Neural progenitor cell (in vitro differentiated cells): ENCODE measurements around the gene QKI. TPM values are rescaled to one million over a fixed set of nuclear protein-coding genes. Genes with fewer than 3 reads are reported as not detected.
"Not testable (repeated sequence)": the region's sequence is repeated elsewhere in the genome, so short reads cannot be mapped to it uniquely, and the experiment has no call there.

Experiments
- DNase-seq: peaks from one replicate; pipeline ENCODE4 v3.0.0-alpha.2; 2016; ENCODE audit warnings: low spot score
- H2AFZ ChIP-seq: fragments of 200-600 bp; sonication (generic); replicated peaks from 2 replicates; pipeline ENCODE4 v1.6.1; 2016; ENCODE audit warnings: antibody characterized with exemption
- H3F3A ChIP-seq: fragments of 200-600 bp; sonication (generic); 2 replicates; pipeline ENCODE4 v1.6.1; 2016; ENCODE audit warnings: antibody characterized with exemption, low read depth
- H3K27ac ChIP-seq: fragments of 200-600 bp; sonication (generic); 2 replicates; pipeline ENCODE4 v1.5.1; 2016; ENCODE audit warnings: mild to moderate bottlenecking
- H3K27me3 ChIP-seq: fragments of 200-600 bp; sonication (generic); 2 replicates; pipeline ENCODE4 v1.6.1; 2016; ENCODE audit warnings: mild to moderate bottlenecking, moderate library complexity
- H3K36me3 ChIP-seq: fragments of 200-600 bp; sonication (generic); 2 replicates; pipeline ENCODE4 v1.5.1; 2016
- H3K4me1 ChIP-seq: fragments of 200-600 bp; sonication (generic); 2 replicates; pipeline ENCODE4 v1.6.1; 2016; ENCODE audit warnings: mixed run types
- H3K4me2 ChIP-seq: fragments of 200-600 bp; sonication (generic); 2 replicates; pipeline ENCODE4 v1.6.1; 2016
- H3K4me3 ChIP-seq: fragments of 200-600 bp; sonication (generic); 2 replicates; pipeline ENCODE4 v1.5.1; 2016
- H3K79me2 ChIP-seq: fragments of 200-600 bp; sonication (generic); 2 replicates; pipeline ENCODE4 v1.6.1; 2016; ENCODE audit warnings: low read depth
- H3K9ac ChIP-seq: fragments of 200-600 bp; sonication (generic); 2 replicates; pipeline ENCODE4 v1.6.1; 2016
- H3K9me3 ChIP-seq: fragments of 200-600 bp; sonication (generic); 2 replicates; pipeline ENCODE4 v1.5.1; 2016; ENCODE audit warnings: low read depth
- H4K20me1 ChIP-seq: fragments of 200-600 bp; sonication (generic); 2 replicates; pipeline ENCODE4 v1.6.1; 2016; ENCODE audit warnings: low read depth
- H3K27ac Mint-ChIP-seq: 3 replicates; pipeline ENCODE4 v1.8.0; 2021; ENCODE audit warnings: mixed read lengths
- H3K27me3 Mint-ChIP-seq: 2 replicates; pipeline ENCODE4 v1.8.0; 2022; ENCODE audit warnings: low read depth, mild to moderate bottlenecking, inconsistent platforms, moderate library complexity, mixed read lengths; ENCODE audit not compliant: insufficient read depth
- H3K36me3 Mint-ChIP-seq: 3 replicates; pipeline ENCODE4 v1.8.0; 2021; ENCODE audit warnings: mixed read lengths
- H3K4me1 Mint-ChIP-seq: 3 replicates; pipeline ENCODE4 v1.8.0; 2021; ENCODE audit warnings: mixed read lengths
- H3K4me3 Mint-ChIP-seq: 3 replicates; pipeline ENCODE4 v1.8.0; 2021; ENCODE audit warnings: mild to moderate bottlenecking, moderate library complexity, mixed read lengths
- H3K9me3 Mint-ChIP-seq: 3 replicates; pipeline ENCODE4 v1.8.0; 2020; ENCODE audit warnings: mixed read lengths
- CTCF ChIP-seq: fragments of 200-600 bp; sonication (generic); IDR thresholded peaks from 2 replicates; pipeline ENCODE4 v1.5.1; 2017; ENCODE audit warnings: antibody characterized with exemption, mild to moderate bottlenecking
- EZH2 ChIP-seq: fragments of 200-600 bp; sonication (generic); IDR thresholded peaks from 2 replicates; pipeline ENCODE4 v1.6.1; 2017; ENCODE audit warnings: antibody characterized with exemption, mild to moderate bottlenecking, moderate library complexity
- EZH2phosphoT487 ChIP-seq: fragments of 200-600 bp; sonication (generic); IDR thresholded peaks from 2 replicates; pipeline ENCODE4 v1.6.1; 2017; ENCODE audit warnings: antibody characterized with exemption
- total RNA-seq: library from RNA; depleted of rRNA; stranded (reverse); fragments of >200 nt; gene quantifications from 2 replicates; pipeline ENCODE4 v1.2.3, GENCODE V29; 2015; ENCODE audit warnings: low replicate concordance

QKI gene
- total RNA-seq, 1 donor from 2014 or later, result 212 TPM

- Mint-ChIP-seq H3K4me1 (no peaks in the 10 kb centered on the region), H3K9me3 (peaks cover 86% of the 10 kb centered on the region), H3K27me3 (peaks cover 2% of the 10 kb centered on the region), H3K36me3 (peaks cover 85% of the 10 kb centered on the region), H3K27ac (no peak overlapping the region), H3K4me3 (no peak overlapping the region)
- no peak overlapping the region for H3K4me3 ChIP-seq
- no peak overlapping the region for H2AFZ ChIP-seq
- H3K79me2 ChIP-seq, result peaks cover 100% of the 10 kb centered on the region
- DNase-seq, result no peak
- peaks cover 34% of the 10 kb centered on the region for H3K36me3 ChIP-seq
- H3F3A ChIP-seq, result no peaks in the 10 kb centered on the region
- H4K20me1 ChIP-seq, result peaks cover 15% of the 10 kb centered on the region
- H3K27me3 ChIP-seq, result no peaks in the 10 kb centered on the region
- H3K9me3 ChIP-seq, result peaks cover 17% of the 10 kb centered on the region
- no peak overlapping the region for H3K9ac ChIP-seq
- H3K4me2 ChIP-seq, result no peak overlapping the region
- no peak for TF ChIP-seq EZH2phosphoT487
- TF ChIP-seq EZH2, result no peak
- TF ChIP-seq CTCF, result no peak
- H3K4me1 ChIP-seq, result no peaks in the 10 kb centered on the region
- no peak overlapping the region for H3K27ac ChIP-seq
Observed at GRCh38 chr6:163468738-163469137, 54.2 kb downstream of the QKI start.

GRCh38 chr6:163469459-163469985 is 55.0 kb downstream of the QKI start:
- Mint-ChIP-seq H3K27ac (no peak overlapping the region), H3K4me1 (no peaks in the 10 kb centered on the region), H3K9me3 (peaks cover 86% of the 10 kb centered on the region), H3K27me3 (peaks cover 2% of the 10 kb centered on the region), H3K36me3 (peaks cover 85% of the 10 kb centered on the region), H3K4me3 (no peak overlapping the region)
- Histone ChIP-seq H3K9me3 (peaks cover 17% of the 10 kb centered on the region), H3K9ac (no peak overlapping the region), H3F3A (no peaks in the 10 kb centered on the region), H3K4me3 (no peak overlapping the region), H3K27me3 (no peaks in the 10 kb centered on the region), H4K20me1 (peaks cover 7% of the 10 kb centered on the region), H3K4me2 (no peak overlapping the region), H3K4me1 (no peaks in the 10 kb centered on the region), H3K79me2 (peaks cover 100% of the 10 kb centered on the region), H3K27ac (no peak overlapping the region), H2AFZ (no peak overlapping the region), H3K36me3 (peaks cover 34% of the 10 kb centered on the region)
- TF ChIP-seq EZH2, result no peak
- TF ChIP-seq EZH2phosphoT487, result no peak
- TF ChIP-seq CTCF, result no peak
- DNase-seq, result no peak

- Mint-ChIP-seq H3K4me1 (no peaks in the 10 kb centered on the region), H3K27me3 (peaks cover 2% of the 10 kb centered on the region), H3K27ac (no peak overlapping the region), H3K4me3 (no peak overlapping the region), H3K9me3 (peaks cover 85% of the 10 kb centered on the region), H3K36me3 (peaks cover 86% of the 10 kb centered on the region)
- Histone ChIP-seq H3K4me3 (no peak overlapping the region), H3K27ac (no peak overlapping the region), H3K9me3 (peaks cover 17% of the 10 kb centered on the region), H3K27me3 (no peaks in the 10 kb centered on the region), H4K20me1 (peaks cover 11% of the 10 kb centered on the region), H3K9ac (no peak overlapping the region), H3K36me3 (peaks cover 34% of the 10 kb centered on the region), H3K4me1 (peaks cover under 1% of the 10 kb centered on the region), H3K4me2 (no peak overlapping the region), H3F3A (no peaks in the 10 kb centered on the region), H3K79me2 (peaks cover 100% of the 10 kb centered on the region), H2AFZ (no peak overlapping the region)
- DNase-seq, result no peak
- TF ChIP-seq EZH2phosphoT487, result no peak
Observed at GRCh38 chr6:163470611-163471010, 56.1 kb downstream of the QKI start.

GRCh38 chr6:163474581-163474980 is 60.1 kb downstream of the QKI start:
- no peak overlapping the region for H3K4me2 ChIP-seq

GRCh38 chr6:163476946-163477345 is 62.4 kb downstream of the QKI start:
- not testable (repeated sequence) for H3K4me1 Mint-ChIP-seq, H2AFZ ChIP-seq, H3K9me3 ChIP-seq, H3K36me3 ChIP-seq, H3K4me2 ChIP-seq, H3F3A ChIP-seq, DNase-seq, H3K4me3 Mint-ChIP-seq, H3K27ac ChIP-seq, H3K27me3 Mint-ChIP-seq, H3K9ac ChIP-seq, H3K4me1 ChIP-seq, H3K27ac Mint-ChIP-seq, H3K4me3 ChIP-seq, H3K27me3 ChIP-seq
- H3K36me3 Mint-ChIP-seq, result peaks cover 79% of the 10 kb centered on the region
- Histone ChIP-seq H4K20me1 (peaks cover 31% of the 10 kb centered on the region), H3K79me2 (peaks cover 98% of the 10 kb centered on the region)
- peaks cover 56% of the 10 kb centered on the region for H3K9me3 Mint-ChIP-seq

More at GRCh38 chr6:163474581-163474980, 60.1 kb downstream of the QKI start:
- Histone ChIP-seq H3K79me2 (peaks cover 99% of the 10 kb centered on the region), H3K4me3 (no peak overlapping the region), H3K9me3 (peaks cover 17% of the 10 kb centered on the region), H3K4me1 (peaks cover 8% of the 10 kb centered on the region), H4K20me1 (peaks cover 22% of the 10 kb centered on the region), H3K9ac (no peak overlapping the region), H2AFZ (no peak overlapping the region), H3K27ac (no peak overlapping the region), H3K27me3 (no peaks in the 10 kb centered on the region), H3F3A (no peaks in the 10 kb centered on the region), H3K36me3 (peaks cover 19% of the 10 kb centered on the region)
- DNase-seq, result no peak
- Mint-ChIP-seq H3K4me1 (no peaks in the 10 kb centered on the region), H3K27ac (no peak overlapping the region), H3K9me3 (peaks cover 73% of the 10 kb centered on the region), H3K4me3 (no peak overlapping the region), H3K36me3 (peaks cover 83% of the 10 kb centered on the region), H3K27me3 (peaks cover 2% of the 10 kb centered on the region)
- TF ChIP-seq EZH2phosphoT487 (no peak), EZH2 (no peak), CTCF (no peak)
